Measurements from ENCODE around the gene KRT6A.

GRCh38 chr12:52474212-52474611 is 18.8 kb downstream of the KRT6A start:
- TF ChIP-seq POLR2AphosphoS5 (IDR thresholded peaks at IDR 0.05): no peak
- no peak for TF ChIP-seq CTCF (IDR thresholded peaks at IDR 0.05)
- TF ChIP-seq POLR2A (IDR thresholded peaks at IDR 0.05): no peak
- no peak for TF ChIP-seq EP300 (IDR thresholded peaks at IDR 0.05)
